Prostate gland (tissue), 2 donors: ENCODE measurements around the gene NCOA7. TPM values are rescaled to one million over a fixed set of nuclear protein-coding genes. Genes with fewer than 3 reads are reported as not detected.

Experiments used
- DNase-seq: peaks from one replicate; pipeline ENCODE4 v3.0.0-alpha.2; 2019; ENCODE audit warnings: low spot score
- H3K27ac ChIP-seq, 2 donors: fragments of 200-600 bp; sonication (generic); 2 replicates each; pipeline ENCODE4 v1.5.1; 2017 to 2019
- H3K27me3 ChIP-seq: fragments of 200-600 bp; sonication (generic); replicated peaks from 2 replicates; pipeline ENCODE4 v1.5.1; 2019; ENCODE audit not compliant: insufficient read depth
- H3K36me3 ChIP-seq, 2 donors: fragments of 200-600 bp; sonication (generic); 1 replicate in 1 of 2; 2 replicates in 1 of 2; pipeline versions ENCODE4 v1.5.1 to v1.8.1; 2017 to 2019
- H3K4me1 ChIP-seq: fragments of 200-600 bp; sonication (generic); replicated peaks from 2 replicates; pipeline ENCODE4 v1.5.1; 2019
- H3K4me3 ChIP-seq, 2 donors: fragments of 200-600 bp; sonication (generic); 2 replicates each; pipeline ENCODE4 v1.5.1; 2017 to 2019
- H3K9me3 ChIP-seq: fragments of 200-600 bp; sonication (generic); 2 replicates; pipeline ENCODE4 v1.5.1; 2017
- POLR2A ChIP-seq: fragments of 450-650 bp; IDR thresholded peaks from one replicate; pipeline ENCODE4 v1.6.1; 2016; ENCODE audit warnings: antibody characterized with exemption, mild to moderate bottlenecking
- POLR2AphosphoS5 ChIP-seq: sonication (generic); formaldehyde crosslinking; IDR thresholded peaks from one replicate; pipeline ENCODE4 v1.6.1; 2017; ENCODE audit warnings: antibody characterized with exemption
- WGBS: methylation state at CpG from one replicate; pipeline ENCODE4 v1.1.5; 2018; 5-methylcytosine and 5-hydroxymethylcytosine counted together
- intact Hi-C: fragments of 100-400 bp; cut with DNase I; formaldehyde crosslinking; loops from one replicate; pipeline ENCODE4 v1.14.2; 2022
- total RNA-seq, 2 donors: library from RNA; depleted of rRNA; stranded (reverse); fragments of >200 nt; gene quantifications; one replicate each; pipeline ENCODE4 v1.1.0, GENCODE V29; 2016
- TF ChIP-seq, protein P1 (sequence below), 4 experiments: fragments of 200-600 bp in 2 of 4; fragments of 450-650 bp in 2 of 4; sonication (generic) in 2 of 4; IDR thresholded peaks; 1 replicate in 3 of 4; 2 replicates in 1 of 4; pipeline ENCODE4 v1.5.1; 2016 to 2019; ENCODE audit warnings: antibody characterized with exemption in 4 of 4, mild to moderate bottlenecking in 2 of 4, moderate library complexity in 2 of 4

NCOA7 gene
- total RNA-seq, 2 donors from 2014 or later = 15.5 to 15.6 TPM

DNA sequence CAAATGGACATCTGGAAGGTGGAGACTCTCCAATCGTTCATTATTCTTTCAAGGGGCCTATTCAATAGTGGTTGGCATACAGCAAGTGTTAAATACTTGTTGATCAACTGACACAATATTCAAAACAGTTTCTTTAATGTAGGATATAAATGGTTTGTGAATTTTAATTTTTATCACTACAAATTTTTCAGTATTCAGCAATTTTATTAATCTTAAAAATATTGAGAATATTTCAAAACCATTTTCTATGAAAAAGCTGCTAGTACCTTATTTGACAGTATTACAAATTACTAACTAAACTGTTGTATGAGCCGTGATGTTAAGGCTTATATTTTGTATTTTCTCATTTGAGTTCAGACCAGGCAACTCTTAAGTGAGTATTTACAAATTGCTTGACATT, 32.4 kb downstream of the NCOA7 start:
- DNase-seq = no peak
- Histone ChIP-seq H3K27ac (no peak overlapping the region), H3K4me3 (no peak overlapping the region), H3K36me3 (peaks cover 0 to 3% of the 10 kb centered on the region in 2 donors), H3K9me3 (no peaks in the 10 kb centered on the region), H3K4me1 (no peaks in the 10 kb centered on the region), H3K27me3 (no peaks in the 10 kb centered on the region)
- 71% methylated on average over 2 of the region's 2 CpGs for WGBS
- no peak for TF ChIP-seq POLR2A
- no peak for TF ChIP-seq POLR2AphosphoS5
- TF ChIP-seq, protein P1, sequence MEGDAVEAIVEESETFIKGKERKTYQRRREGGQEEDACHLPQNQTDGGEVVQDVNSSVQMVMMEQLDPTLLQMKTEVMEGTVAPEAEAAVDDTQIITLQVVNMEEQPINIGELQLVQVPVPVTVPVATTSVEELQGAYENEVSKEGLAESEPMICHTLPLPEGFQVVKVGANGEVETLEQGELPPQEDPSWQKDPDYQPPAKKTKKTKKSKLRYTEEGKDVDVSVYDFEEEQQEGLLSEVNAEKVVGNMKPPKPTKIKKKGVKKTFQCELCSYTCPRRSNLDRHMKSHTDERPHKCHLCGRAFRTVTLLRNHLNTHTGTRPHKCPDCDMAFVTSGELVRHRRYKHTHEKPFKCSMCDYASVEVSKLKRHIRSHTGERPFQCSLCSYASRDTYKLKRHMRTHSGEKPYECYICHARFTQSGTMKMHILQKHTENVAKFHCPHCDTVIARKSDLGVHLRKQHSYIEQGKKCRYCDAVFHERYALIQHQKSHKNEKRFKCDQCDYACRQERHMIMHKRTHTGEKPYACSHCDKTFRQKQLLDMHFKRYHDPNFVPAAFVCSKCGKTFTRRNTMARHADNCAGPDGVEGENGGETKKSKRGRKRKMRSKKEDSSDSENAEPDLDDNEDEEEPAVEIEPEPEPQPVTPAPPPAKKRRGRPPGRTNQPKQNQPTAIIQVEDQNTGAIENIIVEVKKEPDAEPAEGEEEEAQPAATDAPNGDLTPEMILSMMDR (IDR thresholded peaks at IDR 0.05) = no peak
- intact Hi-C loops = no loop called here

DNA sequence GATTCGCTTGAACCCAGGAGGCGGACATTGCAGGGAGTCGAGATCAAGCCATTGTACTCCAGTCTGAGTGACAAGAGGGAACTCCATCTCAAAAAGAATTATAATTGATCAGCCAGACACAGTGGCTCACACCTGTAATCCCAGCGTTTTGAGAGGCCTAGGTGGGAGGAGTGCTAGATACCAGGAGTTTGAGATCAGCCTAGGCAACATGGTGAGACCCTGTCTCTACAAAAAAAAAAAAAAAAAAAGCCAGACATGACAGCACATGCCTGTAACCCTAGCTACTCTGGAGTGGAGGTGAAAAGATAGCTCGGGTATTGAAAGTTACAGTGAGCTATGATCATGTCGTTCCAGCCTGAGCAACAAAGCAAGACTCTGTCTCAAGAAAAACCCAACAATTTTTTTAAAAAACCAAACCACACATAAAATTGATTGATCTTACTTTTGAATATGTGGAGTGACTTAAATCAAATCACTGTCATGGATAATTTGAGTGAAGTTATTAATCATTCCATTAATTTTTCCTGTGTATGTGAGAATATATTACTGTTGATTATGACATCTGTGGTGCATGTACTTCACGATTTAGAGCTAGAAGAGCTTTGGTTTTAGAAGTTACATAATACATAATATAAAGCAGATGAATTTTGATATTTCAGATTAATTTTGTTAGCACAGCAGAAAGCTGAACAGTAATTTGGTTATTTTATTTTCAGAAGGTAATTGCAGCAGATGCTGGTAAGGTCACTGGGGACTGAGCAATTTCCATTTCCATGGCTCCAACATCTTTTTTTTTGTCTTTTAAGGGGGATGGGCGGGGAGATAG, 34.4 kb downstream of the NCOA7 start:
- WGBS = 83% methylated on average over 8 of the region's 8 CpGs
- intact Hi-C loops = no loop called here
- H3K4me1 ChIP-seq = no peaks in the 10 kb centered on the region
- H3K4me3 ChIP-seq = no peak overlapping the region
- H3K9me3 ChIP-seq = no peaks in the 10 kb centered on the region
- no peak overlapping the region for H3K27ac ChIP-seq
- TF ChIP-seq POLR2AphosphoS5 (no peak), POLR2A (no peak)
- TF ChIP-seq, protein P1 (IDR thresholded peaks at IDR 0.05) = no peak
- DNase-seq = no peak
- H3K36me3 ChIP-seq = peaks cover 0 to 3% of the 10 kb centered on the region in 2 donors
- no peaks in the 10 kb centered on the region for H3K27me3 ChIP-seq

DNA sequence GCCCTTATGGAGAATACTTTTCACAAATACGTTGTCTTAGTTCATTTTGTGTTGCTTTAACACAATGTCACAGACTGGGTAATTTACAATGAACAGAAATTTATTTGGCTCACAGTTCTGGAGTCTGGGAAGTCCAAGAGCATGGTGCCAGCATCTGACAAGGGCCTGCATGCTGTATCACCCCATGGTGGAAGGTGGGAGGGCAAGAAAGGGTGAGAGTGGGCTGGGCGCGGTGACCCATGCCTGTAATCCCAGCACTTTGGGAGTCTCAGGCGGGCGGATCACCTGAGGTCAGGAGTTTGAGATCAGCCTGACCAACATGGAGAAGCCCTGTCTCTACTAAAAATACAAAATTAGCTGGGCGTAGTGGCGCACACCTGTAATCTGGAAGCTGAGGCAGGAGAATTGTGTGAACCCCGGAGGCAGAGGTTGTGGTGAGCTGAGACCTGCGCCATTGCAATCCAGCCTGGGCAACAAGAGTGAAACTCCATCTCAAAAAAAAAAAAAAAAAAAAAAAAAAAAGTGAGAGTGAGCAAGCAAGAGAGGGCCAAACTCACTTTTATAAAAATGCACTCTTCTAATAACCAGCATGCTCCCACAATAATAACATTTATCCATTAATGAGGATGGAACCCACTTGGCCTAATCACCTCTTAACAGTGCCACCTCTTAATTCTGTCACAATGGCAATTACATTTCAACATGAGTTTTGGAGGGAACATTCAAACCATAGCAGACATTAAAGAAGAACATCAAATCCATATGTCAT, 36.1 kb downstream of the NCOA7 start:
- Histone ChIP-seq H3K4me3 (no peak overlapping the region), H3K4me1 (no peaks in the 10 kb centered on the region), H3K9me3 (no peaks in the 10 kb centered on the region), H3K27ac (no peak overlapping the region), H3K36me3 (no peaks in the 10 kb centered on the region), H3K27me3 (no peaks in the 10 kb centered on the region)
- TF ChIP-seq, protein P1 (IDR thresholded peaks at IDR 0.05) = no peak
- TF ChIP-seq POLR2AphosphoS5 = no peak
- TF ChIP-seq POLR2A = no peak
- intact Hi-C loops = no loop called here
- WGBS = 96% methylated on average over 9 of the region's 9 CpGs
- no peak for DNase-seq

DNA sequence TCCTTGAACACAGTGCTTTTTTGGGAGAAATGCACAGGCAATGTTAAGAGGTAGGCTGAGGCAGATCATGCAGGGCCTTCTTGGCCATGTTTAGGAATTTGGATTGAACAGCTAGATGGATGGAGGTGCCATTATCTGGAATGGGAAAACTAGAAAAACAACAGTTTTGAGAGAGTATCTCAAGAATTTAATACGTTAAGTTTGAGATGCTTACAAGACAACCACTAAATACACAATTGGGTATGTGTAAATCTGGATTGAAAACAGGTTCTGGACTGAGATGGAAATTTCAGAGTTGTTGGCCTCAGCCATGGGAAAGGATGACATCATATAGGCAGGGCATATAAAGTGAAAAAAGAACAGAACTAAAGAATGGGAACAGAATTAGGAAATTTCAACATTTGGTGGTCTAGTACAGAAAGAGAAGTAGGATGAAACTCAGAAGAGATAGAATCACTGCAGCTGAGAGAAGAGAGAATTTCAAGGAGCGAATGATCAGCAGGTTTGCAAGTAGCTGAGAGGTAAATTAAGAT, 37.1 kb downstream of the NCOA7 start:
- WGBS = 77% methylated on average over 2 of the region's 2 CpGs
- no peak for DNase-seq
- TF ChIP-seq POLR2A (no peak), POLR2AphosphoS5 (no peak)
- TF ChIP-seq, protein P1 (IDR thresholded peaks at IDR 0.05) = no peak
- Histone ChIP-seq H3K4me1 (no peaks in the 10 kb centered on the region), H3K36me3 (no peaks in the 10 kb centered on the region), H3K27me3 (no peaks in the 10 kb centered on the region), H3K4me3 (no peak overlapping the region), H3K27ac (no peak overlapping the region), H3K9me3 (no peaks in the 10 kb centered on the region)
- intact Hi-C loops = no loop called here
